AG09319 (cell line): Measurements from ENCODE around the gene HOMER1.

Experiments used
- DNase-seq: peaks from one replicate; pipeline ENCODE4 v3.0.0-alpha.2; 2010; ENCODE audit warnings: low read depth; ENCODE audit errors: extremely low read depth
- CTCF ChIP-seq: IDR thresholded peaks from 2 replicates; pipeline ENCODE4 v1.5.1; 2011; ENCODE audit warnings: low read depth, mild to moderate bottlenecking, inconsistent platforms, low read length, moderate library complexity

The HOMER1 gene

GRCh38 chr5:79420248-79420647, 93.7 kb downstream of the HOMER1 start:
- TF ChIP-seq CTCF = no peak
- no peak for DNase-seq

- no peak for TF ChIP-seq CTCF
- no peak for DNase-seq
Observed at GRCh38 chr5:79418276-79418675, 95.7 kb downstream of the HOMER1 start.

- no peak for DNase-seq
Observed at GRCh38 chr5:79417495-79417894, 96.4 kb downstream of the HOMER1 start.

GRCh38 chr5:79416499-79416898, 97.4 kb downstream of the HOMER1 start:
- no peak for TF ChIP-seq CTCF
- no peak for DNase-seq

More at GRCh38 chr5:79417495-79417894, 96.4 kb downstream of the HOMER1 start:
- no peak for TF ChIP-seq CTCF

- no peak for DNase-seq
- no peak for TF ChIP-seq CTCF
Observed at GRCh38 chr5:79413112-79413511, 100.8 kb downstream of the HOMER1 start.

GRCh38 chr5:79408028-79408427, 105.9 kb downstream of the HOMER1 start:
- no peak for TF ChIP-seq CTCF
- DNase-seq = no peak

GRCh38 chr5:79407591-79407990, 106.3 kb downstream of the HOMER1 start:
- DNase-seq = no peak
- no peak for TF ChIP-seq CTCF

- TF ChIP-seq CTCF = no peak
- DNase-seq = no peak
Observed at GRCh38 chr5:79401216-79401615, 112.7 kb downstream of the HOMER1 start.
